Amygdala (tissue), 56 donors: ENCODE measurements around the gene ULK3.
A peak's percentile ranks its signal among the peaks of the same experiment; 100 is the strongest.
"Not testable (repeated sequence)": the region's sequence is repeated elsewhere in the genome, so short reads cannot be mapped to it uniquely, and the experiment has no call there.

Source experiments
- DNase-seq, 56 donors: peaks; one replicate each; lab custom pipeline; 2025; lab: John Stamatoyannopoulos, UW

Gene ULK3

GRCh38 chr15:74842581-74843444 is at the start of gene ULK3:
TSS of gene ULK3 (minus strand) at chr15:74843156. CDS start at chr15:74843105, 51 bp downstream.
- peak in 55 of 56 donors; percentile 56 to 96 (median 81) for DNase-seq

GRCh38 chr15:74892313-74892712 is 49.4 kb upstream of the ULK3 start:
- DNase-seq = no peak

- DNase-seq = no peak
Measured at GRCh38 chr15:74891469-74891868, 48.5 kb upstream of the ULK3 start.

- no peak for DNase-seq
Measured at GRCh38 chr15:74890665-74890960, 47.7 kb upstream of the ULK3 start.

GRCh38 chr15:74889883-74890664 is 47.1 kb upstream of the ULK3 start, which contains the start of gene MPI:
TSS of gene MPI (plus strand) at chr15:74890042. CDS start at chr15:74890074, 32 bp downstream.
- DNase-seq = peak; percentile 22 to 93 (median 77)

- peak in 29 of 56 donors; percentile 14 to 77 (median 45) for DNase-seq
Measured at GRCh38 chr15:74889390-74889882, 46.5 kb upstream of the ULK3 start.

GRCh38 chr15:74888716-74889115 is 45.8 kb upstream of the ULK3 start:
- DNase-seq = no peak

- not testable (repeated sequence) for DNase-seq
Measured at GRCh38 chr15:74887537-74888193, 44.7 kb upstream of the ULK3 start.

GRCh38 chr15:74885461-74885860 is 42.5 kb upstream of the ULK3 start:
- no peak for DNase-seq

GRCh38 chr15:74884428-74885223 is 41.7 kb upstream of the ULK3 start:
- DNase-seq = no peak

GRCh38 chr15:74882528-74882927 is 39.6 kb upstream of the ULK3 start:
- no peak for DNase-seq

GRCh38 chr15:74878273-74878672 is 35.3 kb upstream of the ULK3 start:
- no peak for DNase-seq

- DNase-seq = peak in 7 of 56 donors; percentile 10 to 55 (median 27)
Measured at GRCh38 chr15:74873756-74874424, 30.9 kb upstream of the ULK3 start.

GRCh38 chr15:74873036-74873755 is 30.2 kb upstream of the ULK3 start, which contains the start of gene SCAMP2:
TSS of gene SCAMP2 (minus strand) at chr15:74873365. CDS start at chr15:74873255, 110 bp downstream.
- peak; percentile 82 to 100 (median 94) for DNase-seq

GRCh38 chr15:74872702-74873035 is 29.7 kb upstream of the ULK3 start:
- no peak for DNase-seq

- DNase-seq = no peak
Measured at GRCh38 chr15:74870436-74871215, 27.7 kb upstream of the ULK3 start.

GRCh38 chr15:74869726-74870407 is 26.9 kb upstream of the ULK3 start:
- DNase-seq = peak in 32 of 56 donors; percentile 3 to 68 (median 24)
